ENCODE measurements around the gene TTPAL. TPM values are rescaled to one million over a fixed set of nuclear protein-coding genes. Genes with fewer than 3 reads are reported as not detected.

TTPAL gene
- total and polyA plus RNA-seq, 10 donors: 3.5 to 16.3 (median 11.8) TPM

DNA sequence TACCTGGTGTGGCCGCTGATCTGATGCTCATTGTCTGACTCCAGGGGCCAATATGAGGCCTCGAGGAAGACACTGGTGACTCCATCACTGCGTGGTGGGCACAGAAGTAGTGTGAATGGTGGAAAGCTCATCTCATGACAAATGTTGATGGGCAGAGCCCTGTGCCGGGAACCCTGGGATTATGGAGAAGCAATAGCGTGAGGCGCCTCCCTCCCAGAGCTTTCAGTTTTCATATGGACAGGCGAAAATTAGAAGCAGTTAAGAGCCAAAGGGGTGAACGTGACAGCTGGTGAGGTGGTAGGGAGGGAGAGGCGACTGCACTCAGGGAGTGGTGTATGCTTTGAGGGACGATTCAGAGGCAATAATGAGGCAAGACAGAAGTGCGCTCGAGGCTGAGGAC, 39.3 kb upstream of the TTPAL start:
- intact Hi-C loops (cut with DNase I; ENCODE audit: low total_unique reads): no loop called here
- Histone ChIP-seq H3K27ac (no peak overlapping the region), H3K36me3 (no peaks in the 10 kb centered on the region), H3K27me3 (replicated peaks in 1 of 7) (peaks cover 0 to 40% (median 0%) of the 10 kb centered on the region in 7 donors), H3K4me1 (no peaks in the 10 kb centered on the region), H3K9me3 (no peaks in the 10 kb centered on the region), H3K4me3 (no peak overlapping the region)
- WGBS, 5 donors: 72 to 80% (median 76%) methylated on average over 11 to 12 of the region's 12 CpGs
- no peak for DNase-seq
- no peak for TF ChIP-seq POLR2A (IDR thresholded peaks at IDR 0.05)
- TF ChIP-seq CTCF (IDR thresholded peaks at IDR 0.05 in 8 of 11, conservative IDR thresholded peaks at IDR 0.05 in 3 of 11): no peak
- no peak for TF ChIP-seq POLR2AphosphoS5 (IDR thresholded peaks at IDR 0.05)

GRCh38 chr20:44437497-44437896, 38.2 kb upstream of the TTPAL start:
- Histone ChIP-seq H3K27me3 (replicated peaks in 1 of 7) (peaks cover 0 to 34% (median 0%) of the 10 kb centered on the region in 7 donors), H3K36me3 (no peaks in the 10 kb centered on the region), H3K27ac (no peak overlapping the region), H3K4me3 (no peak overlapping the region), H3K4me1 (no peaks in the 10 kb centered on the region), H3K9me3 (no peaks in the 10 kb centered on the region)
- TF ChIP-seq CTCF (IDR thresholded peaks at IDR 0.05 in 8 of 11, conservative IDR thresholded peaks at IDR 0.05 in 3 of 11) (no peak), POLR2A (IDR thresholded peaks at IDR 0.05) (no peak), POLR2AphosphoS5 (IDR thresholded peaks at IDR 0.05) (no peak)
- 89 to 98% (median 93%) methylated on average over 5 of the region's 5 CpGs for WGBS, 5 donors
- intact Hi-C loops (cut with DNase I; ENCODE audit: low total_unique reads): no loop called here
- no peak for DNase-seq

DNA sequence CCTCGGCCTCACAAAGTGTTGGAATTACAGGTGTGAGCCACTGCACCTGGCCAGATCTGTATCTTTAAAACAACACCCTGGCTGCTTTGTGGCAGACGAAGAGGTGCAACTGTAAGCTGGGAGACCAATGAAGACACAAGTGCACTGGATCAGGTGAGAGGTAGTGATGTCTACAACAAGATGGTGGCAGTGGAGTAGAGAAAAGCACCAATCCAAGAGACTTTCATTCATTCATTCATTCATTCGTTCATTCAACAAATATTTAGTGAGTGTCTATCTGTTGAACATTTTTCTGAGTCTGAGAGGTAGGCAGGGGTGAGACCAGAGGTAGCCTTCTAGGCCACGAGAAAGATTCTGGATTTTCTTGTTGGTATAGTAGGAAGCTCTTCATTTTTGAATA, 36.9 kb upstream of the TTPAL start:
- Histone ChIP-seq H3K27me3 (replicated peaks in 1 of 7) (peaks cover 0 to 32% (median 0%) of the 10 kb centered on the region in 7 donors), H3K4me1 (no peaks in the 10 kb centered on the region), H3K9me3 (no peaks in the 10 kb centered on the region), H3K4me3 (no peak overlapping the region), H3K27ac (no peak overlapping the region), H3K36me3 (no peaks in the 10 kb centered on the region)
- WGBS, 5 donors: 85 to 91% (median 88%) methylated on average over 4 of the region's 4 CpGs
- no peak for TF ChIP-seq POLR2A (IDR thresholded peaks at IDR 0.05)
- no peak for TF ChIP-seq POLR2AphosphoS5 (IDR thresholded peaks at IDR 0.05)
- TF ChIP-seq CTCF (IDR thresholded peaks at IDR 0.05 in 8 of 11, conservative IDR thresholded peaks at IDR 0.05 in 3 of 11): no peak
- no peak for DNase-seq
- intact Hi-C loops (cut with DNase I; ENCODE audit: low total_unique reads): no loop called here

GRCh38 chr20:44439318-44439717, 36.4 kb upstream of the TTPAL start:
- no peak for DNase-seq
- no peaks in the 10 kb centered on the region for H3K9me3 ChIP-seq
- intact Hi-C loops (cut with DNase I; ENCODE audit: low total_unique reads): no loop called here
- H3K27ac ChIP-seq: no peak overlapping the region
- TF ChIP-seq POLR2AphosphoS5 (IDR thresholded peaks at IDR 0.05): no peak
- no peak for TF ChIP-seq CTCF (IDR thresholded peaks at IDR 0.05 in 8 of 11, conservative IDR thresholded peaks at IDR 0.05 in 3 of 11)
- TF ChIP-seq POLR2A (IDR thresholded peaks at IDR 0.05): no peak
- WGBS, 5 donors: 62 to 74% (median 67%) methylated on average over 2 of the region's 2 CpGs
- H3K4me1 ChIP-seq: no peaks in the 10 kb centered on the region
- no peak overlapping the region for H3K4me3 ChIP-seq
- H3K36me3 ChIP-seq: no peaks in the 10 kb centered on the region
- peaks cover 0 to 27% (median 0%) of the 10 kb centered on the region in 7 donors for H3K27me3 ChIP-seq (replicated peaks in 1 of 7)

All from spleen (tissue), 11 donors.